B cell (primary cell): Measurements from ENCODE around the gene WWC1.

ENCODE experiments used
- CTCF ChIP-seq: fragments of 200-600 bp; IDR thresholded peaks from one replicate; pipeline ENCODE4 v1.8.0; 2022; ENCODE audit warnings: antibody characterized with exemption, mild to moderate bottlenecking
- EZH2 ChIP-seq: IDR thresholded peaks from 2 replicates; pipeline ENCODE4 v1.6.1; 2012; ENCODE audit warnings: borderline replicate concordance, low read depth, mild to moderate bottlenecking, moderate library complexity, low read length; ENCODE audit not compliant: insufficient read depth, poor library complexity, severe bottlenecking

DNA sequence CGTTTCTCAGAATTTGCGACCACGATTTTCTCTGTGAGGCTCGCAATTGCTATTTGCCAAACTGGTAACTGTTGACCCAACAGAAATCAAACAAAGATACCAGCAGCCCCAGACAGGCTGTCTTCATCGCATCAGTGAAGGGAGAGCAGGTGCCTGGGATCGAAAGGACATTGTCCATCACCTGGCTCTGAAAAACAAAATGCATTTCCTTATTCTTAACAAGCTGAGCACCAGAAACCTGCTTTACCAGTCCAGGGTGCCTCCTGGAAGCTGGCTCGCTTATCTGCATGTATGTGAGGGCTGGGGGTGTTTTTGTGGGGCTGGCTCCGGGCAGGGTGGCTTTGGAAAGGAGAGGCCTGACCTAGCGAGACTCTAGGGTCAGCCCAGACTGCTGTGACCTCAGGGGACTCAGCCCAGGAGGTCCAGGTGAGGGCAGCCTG is 24.7 kb downstream of the WWC1 start:
- TF ChIP-seq CTCF (no peak), EZH2 (no peak)
